Measurements from ENCODE around the gene BCL2L15.

GRCh38 chr1:113934006-113934405, 46.6 kb upstream of the BCL2L15 start:
- TF ChIP-seq CTCF (IDR thresholded peaks at IDR 0.05) (no peak), ZFX (IDR thresholded peaks at IDR 0.05; ENCODE audit: borderline replicate concordance) (no peak)

Measured in 22Rv1 (cell line).